Measurements from ENCODE around the gene MCEMP1.

MCEMP1 gene

DNA sequence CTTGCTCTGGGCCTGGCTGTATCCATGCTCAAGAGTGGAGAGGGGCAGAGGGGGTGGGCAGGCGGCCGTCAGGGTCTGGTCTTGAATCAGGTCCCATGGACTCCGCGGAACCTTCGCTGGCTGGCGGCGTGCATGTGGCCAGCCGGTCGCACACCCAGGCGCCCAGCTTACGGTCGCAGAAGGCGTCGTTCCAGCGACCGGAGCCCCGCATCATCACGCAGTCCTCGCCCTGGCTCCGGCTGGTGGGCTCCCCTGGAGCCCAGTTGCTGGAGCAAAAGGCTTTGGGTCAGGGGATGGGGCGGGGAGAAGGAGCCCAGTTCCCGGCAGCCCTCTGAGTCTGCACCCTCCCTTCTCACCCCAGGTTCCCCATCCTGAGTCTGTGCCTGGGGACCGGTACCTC, 12.3 kb downstream of the MCEMP1 start:
- Histone ChIP-seq H3K27me3 (ENCODE audit: control insufficient read depth, insufficient read depth, low read length) (no peaks in the 10 kb centered on the region), H3K4me2 (ENCODE audit: low read length) (no peak overlapping the region), H2AFZ (no peak overlapping the region), H3K9ac (no peak overlapping the region), H3K9me3 (ENCODE audit: control insufficient read depth, low read length) (no peaks in the 10 kb centered on the region), H3K27ac (no peak overlapping the region), H3K4me3 (ENCODE audit: low read depth, low read length) (no peak overlapping the region), H3K4me1 (no peaks in the 10 kb centered on the region), H3K79me2 (no peaks in the 10 kb centered on the region), H3K36me3 (ENCODE audit: control insufficient read depth, insufficient read depth, low read length) (no peaks in the 10 kb centered on the region)
- TF ChIP-seq, protein P1, sequence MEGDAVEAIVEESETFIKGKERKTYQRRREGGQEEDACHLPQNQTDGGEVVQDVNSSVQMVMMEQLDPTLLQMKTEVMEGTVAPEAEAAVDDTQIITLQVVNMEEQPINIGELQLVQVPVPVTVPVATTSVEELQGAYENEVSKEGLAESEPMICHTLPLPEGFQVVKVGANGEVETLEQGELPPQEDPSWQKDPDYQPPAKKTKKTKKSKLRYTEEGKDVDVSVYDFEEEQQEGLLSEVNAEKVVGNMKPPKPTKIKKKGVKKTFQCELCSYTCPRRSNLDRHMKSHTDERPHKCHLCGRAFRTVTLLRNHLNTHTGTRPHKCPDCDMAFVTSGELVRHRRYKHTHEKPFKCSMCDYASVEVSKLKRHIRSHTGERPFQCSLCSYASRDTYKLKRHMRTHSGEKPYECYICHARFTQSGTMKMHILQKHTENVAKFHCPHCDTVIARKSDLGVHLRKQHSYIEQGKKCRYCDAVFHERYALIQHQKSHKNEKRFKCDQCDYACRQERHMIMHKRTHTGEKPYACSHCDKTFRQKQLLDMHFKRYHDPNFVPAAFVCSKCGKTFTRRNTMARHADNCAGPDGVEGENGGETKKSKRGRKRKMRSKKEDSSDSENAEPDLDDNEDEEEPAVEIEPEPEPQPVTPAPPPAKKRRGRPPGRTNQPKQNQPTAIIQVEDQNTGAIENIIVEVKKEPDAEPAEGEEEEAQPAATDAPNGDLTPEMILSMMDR (IDR thresholded peaks at IDR 0.05), result no peak

DNA sequence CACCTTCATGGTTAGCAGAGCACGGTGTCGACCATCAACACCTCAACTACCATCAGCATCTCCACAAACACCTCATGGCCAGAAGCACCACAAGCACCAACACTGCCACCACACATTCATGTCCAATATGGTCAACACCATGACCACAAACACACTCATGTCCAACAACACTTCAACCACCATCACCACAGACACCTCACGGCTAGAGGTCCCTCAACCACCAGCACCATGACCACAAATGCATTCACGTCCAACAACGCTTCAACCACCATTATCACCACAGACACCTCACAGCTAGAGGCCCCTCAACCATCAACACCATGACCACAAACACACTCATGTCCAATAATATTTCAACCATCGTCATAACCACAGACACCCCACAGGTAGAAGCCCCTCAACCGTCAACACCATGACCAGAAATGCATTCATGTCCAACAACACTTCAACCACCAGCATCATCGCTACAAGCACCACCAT, 13.9 kb downstream of the MCEMP1 start:
- H3K4me2 ChIP-seq (ENCODE audit: low read length), result no peak overlapping the region
- TF ChIP-seq, protein P1 (IDR thresholded peaks at IDR 0.05), result no peak
- H3K9me3 ChIP-seq (ENCODE audit: control insufficient read depth, low read length), result no peaks in the 10 kb centered on the region
- H3K27me3 ChIP-seq (ENCODE audit: control insufficient read depth, insufficient read depth, low read length), result no peaks in the 10 kb centered on the region
- H3K36me3 ChIP-seq (ENCODE audit: control insufficient read depth, insufficient read depth, low read length), result no peaks in the 10 kb centered on the region
- no peaks in the 10 kb centered on the region for H3K79me2 ChIP-seq
- no peak overlapping the region for H3K27ac ChIP-seq
- no peak overlapping the region for H3K4me3 ChIP-seq (ENCODE audit: low read depth, low read length)
- H3K4me1 ChIP-seq, result no peaks in the 10 kb centered on the region
- H2AFZ ChIP-seq, result no peak overlapping the region
- no peak overlapping the region for H3K9ac ChIP-seq

DNA sequence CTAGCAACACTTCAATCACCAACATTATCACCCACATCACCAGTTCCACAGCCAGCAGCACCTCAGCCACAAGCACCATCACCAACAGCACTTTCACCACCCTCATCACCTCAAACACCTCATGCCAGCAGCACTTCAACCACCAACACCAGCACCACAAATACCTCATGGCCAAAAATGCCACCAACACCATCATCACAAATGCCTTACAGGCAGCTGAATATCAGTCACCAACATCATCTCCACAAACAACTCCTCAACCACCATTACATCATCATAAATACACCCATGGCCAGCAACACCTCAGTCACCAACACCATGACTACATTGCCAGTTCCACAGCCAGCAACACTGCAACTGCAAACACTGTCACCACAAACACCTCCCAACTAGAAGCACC, 14.6 kb downstream of the MCEMP1 start:
- TF ChIP-seq, protein P1 (IDR thresholded peaks at IDR 0.05), result no peak
- Histone ChIP-seq H3K27ac (no peak overlapping the region), H3K9me3 (ENCODE audit: control insufficient read depth, low read length) (no peaks in the 10 kb centered on the region), H3K36me3 (ENCODE audit: control insufficient read depth, insufficient read depth, low read length) (no peaks in the 10 kb centered on the region), H3K79me2 (no peaks in the 10 kb centered on the region), H3K27me3 (ENCODE audit: control insufficient read depth, insufficient read depth, low read length) (no peaks in the 10 kb centered on the region), H3K4me1 (no peaks in the 10 kb centered on the region), H3K4me3 (ENCODE audit: low read depth, low read length) (no peak overlapping the region), H3K4me2 (ENCODE audit: low read length) (no peak overlapping the region), H2AFZ (no peak overlapping the region), H3K9ac (no peak overlapping the region)

DNA sequence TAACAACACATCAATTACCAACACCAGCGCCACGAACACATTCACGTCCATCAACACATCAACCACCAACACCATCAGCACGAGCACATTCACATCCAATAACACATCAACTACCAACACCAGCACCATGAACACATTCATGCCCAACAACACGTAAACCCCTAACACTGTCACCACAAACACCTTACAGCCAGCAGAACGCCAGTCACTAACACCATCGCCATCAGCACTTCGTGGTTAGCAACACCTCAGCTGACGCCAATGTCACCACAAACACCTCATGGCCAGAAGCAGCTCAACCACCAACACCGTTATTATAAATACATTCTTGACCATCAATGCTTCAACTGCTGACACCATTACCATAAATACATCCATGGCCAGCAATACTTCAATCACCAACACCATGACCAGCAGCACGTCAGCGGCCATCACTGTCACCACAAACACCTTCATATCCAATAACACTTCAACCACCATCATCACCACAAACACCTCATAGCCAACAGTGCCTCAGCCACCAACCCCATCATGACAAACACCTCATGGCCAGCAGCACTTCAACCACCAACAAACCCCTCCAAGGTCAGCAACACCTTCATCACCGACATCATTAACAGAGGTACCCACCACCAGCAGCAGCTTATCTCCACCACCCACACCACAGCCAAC, 15.7 kb downstream of the MCEMP1 start:
- Histone ChIP-seq H3K4me1 (no peaks in the 10 kb centered on the region), H2AFZ (no peak overlapping the region), H3K9ac (no peak overlapping the region), H3K4me2 (ENCODE audit: low read length) (no peak overlapping the region), H3K4me3 (ENCODE audit: low read depth, low read length) (no peak overlapping the region), H3K27ac (no peak overlapping the region), H3K9me3 (ENCODE audit: control insufficient read depth, low read length) (no peaks in the 10 kb centered on the region), H3K27me3 (ENCODE audit: control insufficient read depth, insufficient read depth, low read length) (no peaks in the 10 kb centered on the region), H3K79me2 (no peaks in the 10 kb centered on the region), H3K36me3 (ENCODE audit: control insufficient read depth, insufficient read depth, low read length) (no peaks in the 10 kb centered on the region)
- TF ChIP-seq, protein P1 (IDR thresholded peaks at IDR 0.05), result no peak

DNA sequence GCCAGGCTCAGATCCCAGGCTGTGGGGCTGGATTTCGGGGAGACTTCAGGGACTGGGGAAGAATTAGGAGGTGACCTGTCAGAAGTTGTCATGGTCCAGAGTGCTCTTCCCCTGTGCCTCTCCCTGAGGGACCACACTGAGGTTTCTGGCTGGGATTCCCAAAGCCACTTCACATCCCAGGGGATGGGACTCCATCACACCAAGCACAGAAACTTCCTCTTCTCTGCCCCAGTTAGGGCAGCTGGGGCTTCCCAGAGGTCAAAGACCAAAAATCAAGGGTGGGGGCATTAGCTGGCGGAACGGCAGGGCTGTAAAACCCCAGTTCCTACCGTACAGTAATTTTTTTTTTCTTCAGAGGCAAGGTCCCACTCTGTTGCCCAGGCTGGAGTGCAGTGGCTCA, 17.6 kb downstream of the MCEMP1 start:
- Histone ChIP-seq H3K4me1 (no peaks in the 10 kb centered on the region), H2AFZ (no peak overlapping the region), H3K9me3 (ENCODE audit: control insufficient read depth, low read length) (no peaks in the 10 kb centered on the region), H3K4me2 (ENCODE audit: low read length) (no peak overlapping the region), H3K27ac (no peak overlapping the region), H3K27me3 (ENCODE audit: control insufficient read depth, insufficient read depth, low read length) (no peaks in the 10 kb centered on the region), H3K4me3 (ENCODE audit: low read depth, low read length) (no peak overlapping the region), H3K79me2 (no peaks in the 10 kb centered on the region), H3K9ac (no peak overlapping the region), H3K36me3 (ENCODE audit: control insufficient read depth, insufficient read depth, low read length) (no peaks in the 10 kb centered on the region)
- TF ChIP-seq, protein P1 (IDR thresholded peaks at IDR 0.05), result no peak

Measured in parathyroid adenoma (tissue), 2 donors.